AG04450 (cell line): ENCODE results near the gene RAC3. TPM values are rescaled to one million over a fixed set of nuclear protein-coding genes. Genes with fewer than 3 reads are reported as not detected.

Experiments used
- CTCF ChIA-PET: fragments of 300-600, 350-600 bp; formaldehyde crosslinking; extraction: SDS; loops from one replicate; lab custom pipeline; 2022; ENCODE audit warnings: antibody characterized with exemption, inconsistent platforms; lab: Charles Lee
- POLR2A ChIA-PET: fragments of 350-600 bp; formaldehyde crosslinking; extraction: SDS; loops from one replicate; lab custom pipeline; 2021; ENCODE audit warnings: antibody characterized with exemption, inconsistent platforms; lab: Yijun Ruan, JAX
- DNase-seq: peaks from one replicate; pipeline ENCODE4 v3.0.0-alpha.2; 2011; ENCODE audit warnings: low read depth, low spot score
- H3K27ac ChIP-seq: one replicate; pipeline ENCODE4 v1.5.1; 2012; ENCODE audit warnings: low read depth, low read length, control low read depth
- H3K27me3 ChIP-seq: one replicate; pipeline ENCODE4 v1.6.0; 2012; ENCODE audit warnings: low read length; ENCODE audit not compliant: control insufficient read depth, insufficient read depth
- H3K4me3 ChIP-seq: 2 replicates; pipeline ENCODE4 v1.5.1; 2011; ENCODE audit warnings: mild to moderate bottlenecking, low read depth, low read length, control low read depth
- H3K9me3 ChIP-seq: 2 replicates; pipeline ENCODE4 v1.5.1; 2012; ENCODE audit warnings: low read length; ENCODE audit not compliant: control insufficient read depth, insufficient read depth
- polyA plus RNA-seq: library from polyadenylated mRNA; depleted of rRNA; stranded (reverse); fragments of >200 nt; gene quantifications from 2 replicates; pipeline ENCODE4 v1.2.3, GENCODE V29; 2011
- TF ChIP-seq, protein P1 (sequence below): IDR thresholded peaks from 2 replicates; pipeline ENCODE4 v1.5.1; 2011; ENCODE audit warnings: low read depth, low read length, control low read depth, inconsistent platforms

The RAC3 gene
- polyA plus RNA-seq, 1 experiment, result 12.9 TPM

GRCh38 chr17:81996232-81996756 lies 35.2 kb upstream of the RAC3 start:
- Histone ChIP-seq H3K4me3 (no peak overlapping the region), H3K27me3 (no peaks in the 10 kb centered on the region), H3K9me3 (peaks cover 7% of the 10 kb centered on the region; the same call in 1 of the 2 replicates), H3K27ac (no peak overlapping the region)
- CTCF ChIA-PET, result interaction anchor here (1.7 kb wide), 1 partner anchor 24 kb away, joined by 8 read pairs; no protein-coding TSS in a partner anchor
- no peak for DNase-seq
- TF ChIP-seq, protein P1, sequence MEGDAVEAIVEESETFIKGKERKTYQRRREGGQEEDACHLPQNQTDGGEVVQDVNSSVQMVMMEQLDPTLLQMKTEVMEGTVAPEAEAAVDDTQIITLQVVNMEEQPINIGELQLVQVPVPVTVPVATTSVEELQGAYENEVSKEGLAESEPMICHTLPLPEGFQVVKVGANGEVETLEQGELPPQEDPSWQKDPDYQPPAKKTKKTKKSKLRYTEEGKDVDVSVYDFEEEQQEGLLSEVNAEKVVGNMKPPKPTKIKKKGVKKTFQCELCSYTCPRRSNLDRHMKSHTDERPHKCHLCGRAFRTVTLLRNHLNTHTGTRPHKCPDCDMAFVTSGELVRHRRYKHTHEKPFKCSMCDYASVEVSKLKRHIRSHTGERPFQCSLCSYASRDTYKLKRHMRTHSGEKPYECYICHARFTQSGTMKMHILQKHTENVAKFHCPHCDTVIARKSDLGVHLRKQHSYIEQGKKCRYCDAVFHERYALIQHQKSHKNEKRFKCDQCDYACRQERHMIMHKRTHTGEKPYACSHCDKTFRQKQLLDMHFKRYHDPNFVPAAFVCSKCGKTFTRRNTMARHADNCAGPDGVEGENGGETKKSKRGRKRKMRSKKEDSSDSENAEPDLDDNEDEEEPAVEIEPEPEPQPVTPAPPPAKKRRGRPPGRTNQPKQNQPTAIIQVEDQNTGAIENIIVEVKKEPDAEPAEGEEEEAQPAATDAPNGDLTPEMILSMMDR, result no peak
- POLR2A ChIA-PET, result interaction anchor here (0.5 kb wide), 1 partner anchor 8 kb away, joined by 12 read pairs; no protein-coding TSS in a partner anchor

DNA sequence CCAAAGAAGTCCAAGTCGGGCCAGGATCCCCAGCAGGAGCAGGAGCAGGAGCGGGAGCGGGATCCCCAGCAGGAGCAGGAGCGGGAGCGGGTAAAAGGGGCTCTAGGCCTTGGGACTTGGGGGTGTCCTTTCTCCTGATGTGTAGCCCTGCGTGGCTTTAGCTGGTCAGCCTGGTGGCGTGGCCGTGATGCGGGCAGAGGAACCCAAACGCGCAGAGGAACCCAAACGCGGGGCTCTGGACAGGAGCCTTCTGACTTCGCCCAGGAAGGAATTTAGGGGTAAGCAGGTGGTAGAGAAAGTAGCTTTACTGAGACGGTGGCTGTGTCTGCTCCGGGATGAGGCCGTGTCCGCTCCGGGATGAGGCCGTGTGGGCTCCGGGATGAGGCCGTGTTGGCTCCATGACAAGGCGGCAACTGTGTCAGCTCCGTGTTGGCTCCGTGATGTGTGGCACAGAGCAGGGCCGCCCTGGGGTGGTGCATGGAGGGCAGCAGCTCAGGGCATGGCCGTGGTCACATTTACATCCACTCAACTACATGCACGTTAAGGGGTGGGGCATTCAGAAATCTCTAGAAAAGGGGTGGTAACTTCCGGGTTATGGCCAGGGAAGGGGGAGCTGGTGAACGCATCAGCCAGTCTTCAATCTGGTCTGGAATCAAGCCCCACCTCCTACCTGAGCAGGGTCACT lies 34.6 kb upstream of the RAC3 start:
- TF ChIP-seq, protein P1, result no peak

DNA sequence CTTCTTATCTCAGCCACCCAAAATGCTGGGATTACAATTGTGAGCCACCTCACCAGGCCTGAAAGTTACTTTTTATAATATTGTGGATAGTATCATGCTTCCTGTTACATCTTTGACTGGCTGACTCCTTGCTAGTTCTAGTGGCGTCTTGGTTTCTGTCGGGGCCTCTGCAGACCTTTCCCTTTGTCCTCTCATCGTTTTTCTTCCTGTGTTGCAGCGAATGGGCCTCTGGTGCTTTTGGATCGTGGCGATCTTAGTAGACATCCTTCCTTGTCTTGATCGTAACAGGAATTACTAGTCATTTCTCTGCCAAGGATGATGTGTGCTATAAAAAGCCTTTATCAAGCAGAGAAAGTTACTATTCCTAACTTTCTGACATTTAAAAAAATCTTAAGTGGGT lies 33.3 kb upstream of the RAC3 start:
- CTCF ChIA-PET, result no interaction called here
- no peak overlapping the region for H3K4me3 ChIP-seq
- POLR2A ChIA-PET, result no interaction called here
- peaks cover 7% of the 10 kb centered on the region; the same call in 1 of the 2 replicates for H3K9me3 ChIP-seq
- no peaks in the 10 kb centered on the region for H3K27me3 ChIP-seq
- no peak for DNase-seq
- H3K27ac ChIP-seq, result no peak overlapping the region
- TF ChIP-seq, protein P1, result no peak

More for the DNA sequence above, 34.6 kb upstream of the RAC3 start:
- Histone ChIP-seq H3K27ac (no peak overlapping the region), H3K9me3 (peaks cover 7% of the 10 kb centered on the region; the same call in 1 of the 2 replicates), H3K4me3 (no peak overlapping the region), H3K27me3 (no peaks in the 10 kb centered on the region)
- POLR2A ChIA-PET, result interaction anchor here (0.5 kb wide), 2 partner anchors 9 to 257 kb away, joined by 3 to 12 read pairs; no protein-coding TSS in a partner anchor
- DNase-seq, result no peak
- CTCF ChIA-PET, result interaction anchor here (0.9 to 1.7 kb wide), 3 partner anchors 24 to 41 kb away, joined by 3 to 8 read pairs (median 4); partner anchors contain the start of gene DCXR

- Histone ChIP-seq H3K27me3 (no peaks in the 10 kb centered on the region), H3K4me3 (no peak overlapping the region), H3K27ac (no peak overlapping the region), H3K9me3 (peaks cover 7% of the 10 kb centered on the region; the same call in 1 of the 2 replicates)
- POLR2A ChIA-PET, result no interaction called here
- TF ChIP-seq, protein P1, result no peak
- no peak for DNase-seq
- CTCF ChIA-PET, result interaction anchor here (0.9 kb wide), 1 partner anchor 38 kb away, joined by 4 read pairs; no protein-coding TSS in a partner anchor
Measured at GRCh38 chr17:81998691-81999438, 32.6 kb upstream of the RAC3 start.
